ENCODE measurements around the gene MAPKAP1. TPM values are rescaled to one million over a fixed set of nuclear protein-coding genes. Genes with fewer than 3 reads are reported as not detected.
"Not testable (repeated sequence)": the region's sequence is repeated elsewhere in the genome, so short reads cannot be mapped to it uniquely, and the experiment has no call there.

MAPKAP1 gene
- total RNA-seq, 1 donor from 2014 or later = 52.2 TPM

DNA sequence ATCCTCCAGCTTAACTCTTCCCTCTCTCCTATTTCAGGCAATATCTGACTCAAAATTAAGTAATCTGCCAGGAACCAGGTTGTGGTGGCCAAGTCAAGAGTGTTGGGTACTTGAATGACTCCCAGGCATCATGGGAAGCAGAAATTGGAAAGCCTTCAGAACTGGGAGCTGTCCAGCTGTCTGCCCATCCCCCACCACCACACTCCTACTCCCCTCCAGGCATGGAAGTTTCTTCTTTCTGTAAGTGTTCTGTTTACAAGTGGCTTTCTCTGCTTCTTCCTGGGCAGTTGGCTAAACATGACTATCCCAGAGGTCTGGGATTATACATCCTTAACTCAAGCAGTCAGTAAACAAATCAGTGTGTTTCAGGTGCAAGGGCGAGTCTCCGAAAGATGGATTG lies 25.6 kb upstream of the MAPKAP1 start:
- peak in 1 of 2 donors; percentile 7 for DNase-seq (ENCODE audit: low read depth in 2 of 2)

DNA sequence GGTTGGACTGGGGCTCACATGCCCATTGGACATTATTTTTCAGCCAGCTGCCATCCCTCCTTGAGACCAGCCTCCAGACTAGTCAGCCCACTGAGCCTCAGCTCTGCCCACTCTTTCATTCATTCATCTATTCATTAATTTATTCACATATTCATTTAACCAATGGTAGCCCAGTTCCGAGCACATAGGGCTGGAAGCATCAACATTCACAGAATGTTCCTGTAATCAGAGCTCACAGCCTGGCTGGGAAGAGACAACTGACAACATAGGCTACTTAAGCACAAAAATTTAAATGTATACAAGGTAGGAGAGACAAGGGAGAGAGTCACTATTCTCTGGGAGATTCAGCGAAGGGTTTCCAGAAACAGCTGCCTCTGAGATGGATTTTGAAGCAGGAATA lies 23.2 kb upstream of the MAPKAP1 start:
- no peak for DNase-seq (ENCODE audit: low read depth in 2 of 2)

DNA sequence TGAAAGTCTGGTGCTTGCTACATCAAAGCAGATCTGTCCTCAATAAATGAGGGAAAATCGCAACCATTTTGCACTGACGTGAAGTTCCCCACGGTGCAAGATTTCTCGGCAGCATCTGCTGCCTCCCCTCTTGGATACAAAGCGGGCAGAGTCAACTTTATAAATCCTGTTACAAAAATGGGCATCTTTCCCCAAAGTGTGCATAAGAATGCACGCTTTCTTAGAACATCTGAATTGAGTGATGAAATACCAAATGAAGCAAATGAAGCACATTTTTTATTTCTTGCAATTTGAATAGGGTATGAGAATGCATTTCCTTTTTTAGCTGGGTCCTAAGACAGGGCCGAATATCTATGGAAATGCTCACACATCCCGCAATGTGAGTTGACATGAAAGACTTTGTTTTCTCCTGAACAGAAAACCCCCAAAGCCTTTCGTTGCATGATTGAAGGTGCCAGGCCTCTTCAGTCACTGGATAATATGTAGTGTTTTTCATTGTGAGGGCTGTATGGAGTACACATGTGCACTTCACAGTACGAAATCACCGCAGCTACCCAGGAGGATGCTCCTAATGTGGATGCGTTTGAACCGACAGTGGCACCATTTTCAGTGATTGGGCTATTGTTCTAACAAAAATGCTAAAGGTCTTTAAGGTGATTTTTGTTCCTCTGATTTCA lies 19.6 kb upstream of the MAPKAP1 start:
- DNase-seq (ENCODE audit: low read depth in 2 of 2) = no peak

DNA sequence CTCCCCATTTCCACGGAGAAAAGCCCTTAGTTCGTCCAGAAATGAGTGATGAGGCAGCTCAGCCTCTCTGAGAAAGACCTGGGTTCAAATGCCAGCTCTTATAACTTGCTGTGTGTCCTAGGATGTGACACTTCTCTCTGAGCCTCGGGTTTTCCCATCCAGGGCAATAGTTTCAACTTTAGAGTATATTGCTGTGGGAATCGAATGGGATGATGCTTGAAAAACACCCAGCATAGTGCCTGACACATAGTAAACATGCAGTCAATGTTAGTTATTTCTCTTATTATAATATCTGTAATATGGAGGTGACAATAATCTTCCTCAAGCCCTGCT lies 430 bp upstream of the MAPKAP1 start:
- DNase-seq (ENCODE audit: low read depth in 2 of 2) = no peak

DNA sequence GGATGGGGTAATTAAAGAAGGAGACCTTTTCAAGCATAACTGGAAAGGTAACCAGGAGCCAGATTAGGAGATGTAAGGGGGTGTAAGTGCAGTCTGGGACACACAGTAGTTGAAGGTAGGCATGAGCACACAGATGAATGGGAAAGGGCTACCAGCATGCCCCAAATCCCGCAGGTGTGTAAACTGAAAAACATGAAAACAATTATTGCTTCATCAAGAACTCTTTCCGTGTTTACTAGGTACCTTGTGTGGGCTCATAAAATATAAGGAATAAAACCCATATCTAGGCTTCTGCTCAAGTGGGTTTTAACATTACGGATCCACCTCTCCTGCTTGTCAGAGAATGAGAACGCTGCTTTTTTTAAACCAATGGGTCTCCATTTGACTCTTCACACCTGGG lies 1.1 kb downstream of the MAPKAP1 start:
- no peak for DNase-seq (ENCODE audit: low read depth in 2 of 2)

DNA sequence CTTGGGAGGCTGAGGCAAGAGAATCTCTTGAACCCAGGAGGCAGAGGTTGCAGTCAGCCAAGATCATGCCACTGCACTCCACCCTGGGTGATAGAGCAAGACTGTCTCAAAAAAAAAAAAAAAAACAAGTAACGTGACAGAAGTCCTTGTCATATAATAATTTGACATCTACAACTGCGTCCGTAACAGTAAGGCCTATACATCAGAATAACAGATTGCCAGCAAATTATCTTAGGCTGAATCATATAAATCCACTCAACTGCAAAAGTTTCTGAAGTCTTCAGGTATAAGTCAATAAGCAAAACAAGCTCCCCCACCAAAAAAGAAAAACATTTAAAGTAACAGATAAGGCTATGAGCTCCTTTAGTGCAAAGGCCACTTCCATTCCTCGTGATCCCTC lies 3.3 kb downstream of the MAPKAP1 start:
- no peak for DNase-seq (ENCODE audit: low read depth in 2 of 2)

DNA sequence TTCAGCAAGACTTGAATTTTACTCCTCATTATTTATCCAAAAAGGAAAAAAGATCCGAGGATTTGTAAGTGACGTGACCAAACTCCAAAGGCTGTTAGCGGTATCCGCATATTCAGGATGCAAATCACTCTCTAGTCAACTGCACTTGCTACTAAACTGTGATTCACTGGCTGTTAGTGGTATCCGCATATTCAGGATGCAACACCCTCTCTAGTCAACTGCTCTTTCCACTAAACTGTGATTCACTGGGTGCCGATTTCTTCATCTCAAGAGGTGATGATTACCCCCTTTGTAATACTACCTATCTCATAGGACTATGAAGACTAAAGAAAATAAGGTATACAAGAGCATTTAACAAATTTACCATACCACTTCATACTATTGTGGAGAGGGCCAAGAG lies 5.7 kb downstream of the MAPKAP1 start:
- DNase-seq (ENCODE audit: low read depth in 2 of 2) = peak; percentile 7 to 87

DNA sequence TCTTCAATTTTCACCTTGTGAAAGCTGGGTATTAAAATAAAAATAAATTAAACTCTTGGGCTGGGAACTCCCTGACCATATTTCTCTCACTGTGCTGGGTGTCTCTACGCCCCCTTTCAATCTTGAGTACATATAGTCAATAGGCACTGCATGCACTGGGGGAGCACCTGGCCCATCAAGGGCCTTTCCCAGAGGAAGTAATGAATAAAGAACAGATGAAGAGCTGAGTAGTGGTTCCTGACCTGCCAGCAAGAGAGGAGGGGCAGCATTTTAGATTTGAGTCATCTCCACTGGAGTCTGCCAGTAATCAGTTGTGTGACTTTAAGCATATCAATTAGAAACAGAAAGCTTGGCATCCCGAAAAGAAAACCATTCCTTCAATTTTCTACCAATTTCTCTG lies 6.2 kb downstream of the MAPKAP1 start:
- DNase-seq (ENCODE audit: low read depth in 2 of 2) = peak in 1 of 2 donors; percentile 57

DNA sequence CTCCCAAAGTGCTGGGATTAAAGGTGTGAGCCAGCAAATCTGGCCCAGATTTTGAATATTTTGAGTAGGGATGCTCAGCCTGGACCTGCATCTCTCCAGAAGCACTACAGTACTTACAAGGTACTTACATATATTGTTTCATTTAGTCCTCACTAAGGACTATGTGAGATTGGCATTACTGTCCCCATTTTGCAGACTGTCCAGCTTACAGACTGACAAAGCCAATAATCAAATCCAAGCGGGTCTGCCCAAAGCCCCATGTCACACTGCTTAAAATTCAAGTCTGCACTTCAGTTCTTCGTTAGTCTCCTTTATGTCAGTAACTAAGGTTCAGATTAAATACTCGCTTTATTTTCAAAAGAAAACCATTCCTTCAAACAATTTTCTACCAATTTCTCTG lies 7.1 kb downstream of the MAPKAP1 start:
- DNase-seq (ENCODE audit: low read depth in 2 of 2) = no peak

DNA sequence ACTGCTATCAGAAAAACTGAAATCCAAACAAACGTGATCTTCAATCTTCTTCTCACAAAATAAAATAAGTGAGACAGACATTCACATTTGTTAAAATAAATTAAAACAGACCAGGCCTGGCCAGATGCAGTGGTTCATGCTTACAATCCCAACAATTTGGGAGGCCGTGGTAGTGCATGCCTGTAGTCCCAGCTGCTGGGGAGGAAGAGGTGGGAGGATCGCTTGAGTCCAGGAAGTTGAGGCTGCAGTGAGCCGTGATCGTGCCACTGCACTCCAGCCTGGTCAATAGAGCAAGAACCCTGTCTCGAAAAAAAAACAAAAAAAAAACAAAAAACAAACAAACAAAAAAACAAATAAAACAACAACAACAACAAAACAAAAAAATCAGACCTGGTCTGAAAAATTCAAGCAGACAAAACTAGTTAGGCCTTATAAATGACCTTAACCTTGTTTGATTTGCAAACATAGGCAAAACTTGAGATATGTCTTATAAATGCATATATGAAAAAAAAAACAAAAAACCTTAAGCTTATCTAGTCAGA lies 10.8 kb downstream of the MAPKAP1 start:
- no peak for DNase-seq (ENCODE audit: low read depth in 2 of 2)

DNA sequence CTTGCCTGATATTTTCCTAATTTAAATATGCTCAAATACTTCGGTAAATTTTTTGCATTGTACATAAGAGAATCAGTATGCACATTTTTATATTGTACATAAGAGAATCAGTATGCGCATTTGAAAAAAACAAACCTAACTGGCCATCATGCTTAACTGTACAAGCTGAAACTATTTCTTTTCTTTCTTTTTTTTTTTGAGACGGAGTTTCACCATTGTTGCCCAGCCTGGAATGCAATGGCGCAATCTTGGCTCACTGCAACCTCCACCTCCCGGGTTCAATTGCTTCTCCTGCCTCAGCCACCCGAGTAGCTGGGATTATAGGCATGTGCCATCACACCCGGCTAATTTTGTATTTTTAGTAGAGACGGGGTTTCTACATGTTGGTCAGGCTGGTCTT lies 11.5 kb downstream of the MAPKAP1 start:
- not testable (repeated sequence) for DNase-seq (ENCODE audit: low read depth in 2 of 2)

DNA sequence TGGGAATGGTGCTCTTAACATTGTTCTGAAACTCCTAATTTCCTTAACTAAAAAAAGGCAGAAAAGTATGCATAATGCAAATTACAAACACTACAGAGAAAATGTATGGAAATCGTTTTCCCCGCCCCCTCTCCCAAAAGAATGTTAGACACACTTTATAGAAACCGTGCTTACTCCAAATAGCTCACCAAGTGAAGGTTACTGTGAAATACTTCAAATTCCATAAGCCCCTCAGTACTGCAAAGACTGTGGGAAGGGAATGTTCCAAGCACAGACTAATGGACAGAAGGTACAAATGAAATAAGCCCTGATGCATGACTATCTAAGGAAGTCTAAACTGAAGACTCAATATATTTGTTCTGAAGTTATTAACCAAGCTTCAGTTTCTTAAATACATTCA lies 12.5 kb downstream of the MAPKAP1 start:
- DNase-seq (ENCODE audit: low read depth in 2 of 2) = no peak

DNA sequence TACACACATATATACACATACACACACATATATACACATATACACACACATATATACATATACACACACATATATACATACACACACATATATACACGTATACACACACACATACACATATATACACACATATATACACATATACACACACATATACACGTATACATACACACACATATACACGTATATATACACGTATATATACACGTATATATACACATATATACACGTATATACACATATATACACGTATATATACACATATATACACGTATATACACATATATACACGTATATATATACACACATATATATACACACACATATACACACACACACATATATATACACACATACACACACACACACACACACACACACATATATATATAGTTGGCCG lies 13.5 kb downstream of the MAPKAP1 start:
- DNase-seq (ENCODE audit: low read depth in 2 of 2) = not testable (repeated sequence)

DNA sequence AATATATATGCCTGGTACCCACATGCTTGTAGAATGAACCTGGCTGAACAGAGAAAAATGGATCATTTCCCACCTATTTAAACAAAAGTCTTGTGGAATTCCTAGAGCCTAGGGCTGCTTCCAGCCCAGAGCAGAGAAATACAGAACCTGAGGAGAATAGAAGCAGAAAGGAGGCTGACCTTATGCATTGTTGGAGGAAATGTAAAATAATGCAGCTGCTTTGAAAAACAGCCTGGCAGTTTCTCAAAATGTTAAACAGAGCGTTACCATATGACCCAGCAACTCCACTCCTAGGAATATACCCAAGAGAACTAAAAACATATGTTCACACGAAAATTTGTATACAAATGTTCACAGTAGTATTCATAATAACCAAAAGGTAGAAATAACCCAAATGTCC lies 15.1 kb downstream of the MAPKAP1 start:
- DNase-seq (ENCODE audit: low read depth in 2 of 2) = no peak

DNA sequence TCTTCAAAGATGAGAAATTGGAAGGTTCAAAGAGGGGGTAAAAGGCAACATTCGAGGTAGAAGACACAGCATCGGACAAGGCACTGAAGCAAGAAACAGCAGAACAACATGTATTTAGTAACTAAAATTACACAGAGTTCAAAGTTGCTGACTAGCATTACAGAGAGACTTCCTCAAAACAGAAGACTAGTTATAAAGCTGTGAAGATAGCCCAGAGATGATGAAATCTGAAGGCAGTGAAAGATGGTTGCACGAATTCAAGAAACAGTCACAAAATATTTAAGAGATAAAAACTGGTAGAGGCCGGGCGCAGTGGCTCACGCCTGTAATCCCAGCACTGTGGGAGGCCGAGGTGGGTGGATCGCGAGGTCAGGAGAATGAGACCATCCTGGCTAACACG lies 16.3 kb downstream of the MAPKAP1 start:
- DNase-seq (ENCODE audit: low read depth in 2 of 2) = no peak

DNA sequence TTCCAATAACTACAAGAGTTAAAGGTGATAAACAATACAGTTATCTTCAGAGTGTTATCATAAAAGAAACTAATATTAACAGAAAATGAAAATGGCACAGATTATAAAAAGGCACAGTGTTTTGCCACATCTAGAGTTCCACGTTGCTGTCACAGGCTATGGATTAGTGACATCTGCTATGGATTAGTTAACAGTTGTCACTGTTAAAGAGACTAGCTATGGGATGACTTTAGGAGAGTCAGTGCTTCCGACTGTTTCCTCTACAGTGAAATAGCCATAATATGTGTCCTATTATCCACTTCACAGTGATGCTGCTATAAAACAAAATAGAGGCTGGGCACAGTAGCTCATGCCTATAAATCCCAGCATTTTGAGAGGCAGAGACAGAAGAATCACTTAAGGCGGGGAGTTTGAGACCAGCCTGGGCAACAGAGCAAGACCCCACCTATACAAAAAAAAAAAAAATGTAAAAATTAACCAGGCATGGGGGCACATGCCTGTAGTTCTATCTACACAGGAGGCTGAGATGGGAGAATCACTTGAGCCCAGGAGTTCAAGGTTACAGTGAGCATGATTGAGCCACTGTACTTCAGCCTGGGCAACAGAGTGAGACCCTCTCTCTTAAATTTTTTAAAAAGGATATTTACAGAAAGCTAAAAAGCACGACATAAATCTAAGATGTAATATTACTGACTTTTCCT lies 19.7 kb downstream of the MAPKAP1 start:
- DNase-seq (ENCODE audit: low read depth in 2 of 2) = no peak

DNA sequence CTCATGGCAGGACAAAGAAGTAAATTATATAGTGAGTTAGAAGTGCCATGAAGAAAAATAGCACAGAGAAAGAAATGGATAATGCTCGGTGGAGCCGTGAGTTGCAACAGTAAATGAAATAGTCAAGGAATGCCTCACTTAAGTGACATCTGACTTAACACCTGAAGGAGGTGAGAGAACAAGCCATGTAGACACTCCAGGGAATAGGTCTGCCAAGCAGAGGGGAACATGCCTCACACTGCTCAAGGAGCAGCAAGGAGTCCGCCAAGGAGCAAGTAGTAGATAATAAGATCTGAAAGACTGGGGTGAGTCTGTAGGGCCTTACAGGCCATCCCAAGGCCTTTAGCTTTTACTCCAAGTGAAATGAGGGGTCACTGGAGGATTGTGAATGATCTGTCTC lies 21.8 kb downstream of the MAPKAP1 start:
- no peak for DNase-seq (ENCODE audit: low read depth in 2 of 2)

DNA sequence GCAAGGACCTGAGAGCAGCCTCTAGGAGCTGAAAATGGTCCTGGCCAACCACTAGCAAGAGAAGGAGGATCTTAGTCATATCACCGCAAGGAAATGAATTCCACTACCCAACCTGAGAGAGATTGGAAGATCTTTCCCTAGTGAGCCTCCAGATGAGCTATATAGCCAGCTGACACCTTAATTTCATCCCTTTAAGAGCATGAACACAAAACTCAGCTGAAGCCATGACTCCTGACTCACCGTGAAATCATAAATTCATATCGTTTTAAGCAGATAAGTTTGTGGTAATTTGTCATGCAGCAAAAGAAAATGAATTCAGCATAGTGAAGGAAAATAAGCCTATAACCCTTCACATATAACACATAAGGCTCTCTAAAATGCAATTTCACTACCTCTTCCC lies 23.5 kb downstream of the MAPKAP1 start:
- peak in 1 of 2 donors; percentile 17 for DNase-seq (ENCODE audit: low read depth in 2 of 2)

DNA sequence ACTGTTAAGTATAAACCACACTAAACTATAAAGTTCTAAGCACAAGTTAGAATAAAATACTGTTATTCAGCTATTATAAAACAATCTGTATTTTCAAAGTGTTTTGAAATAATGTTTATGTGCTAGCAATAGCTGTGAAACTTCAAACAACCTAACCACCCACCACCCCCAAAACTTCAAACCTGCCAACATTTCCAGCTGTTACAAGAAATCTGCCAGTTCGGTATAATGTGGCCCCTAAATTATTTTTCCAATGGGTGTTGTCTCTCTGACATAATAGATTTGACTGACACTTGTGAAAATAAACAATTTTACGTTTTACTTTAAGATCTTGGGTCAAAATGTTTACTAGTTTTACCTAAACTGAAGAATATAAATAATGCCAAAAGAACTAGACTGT lies 24.7 kb downstream of the MAPKAP1 start:
- no peak for DNase-seq (ENCODE audit: low read depth in 2 of 2)

DNA sequence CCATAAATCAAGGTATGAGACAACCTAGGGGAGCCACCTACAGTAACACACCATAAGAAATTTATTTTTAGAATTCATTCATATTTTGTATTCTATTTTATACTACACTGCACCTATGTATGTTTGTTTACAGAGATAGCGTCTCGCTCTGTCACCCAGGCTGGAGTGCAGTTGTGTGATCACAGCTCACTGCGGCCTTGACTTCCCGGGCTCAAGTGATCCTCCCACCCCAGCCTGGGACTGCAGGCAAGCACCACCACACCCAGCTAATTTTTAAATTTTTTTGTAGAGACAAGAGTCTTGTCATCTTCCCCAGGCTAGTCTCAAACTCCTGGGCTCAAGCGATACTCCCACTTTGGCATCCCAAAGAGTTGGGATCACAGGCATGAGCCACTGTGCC lies 25.4 kb downstream of the MAPKAP1 start:
- DNase-seq (ENCODE audit: low read depth in 2 of 2) = no peak

DNA sequence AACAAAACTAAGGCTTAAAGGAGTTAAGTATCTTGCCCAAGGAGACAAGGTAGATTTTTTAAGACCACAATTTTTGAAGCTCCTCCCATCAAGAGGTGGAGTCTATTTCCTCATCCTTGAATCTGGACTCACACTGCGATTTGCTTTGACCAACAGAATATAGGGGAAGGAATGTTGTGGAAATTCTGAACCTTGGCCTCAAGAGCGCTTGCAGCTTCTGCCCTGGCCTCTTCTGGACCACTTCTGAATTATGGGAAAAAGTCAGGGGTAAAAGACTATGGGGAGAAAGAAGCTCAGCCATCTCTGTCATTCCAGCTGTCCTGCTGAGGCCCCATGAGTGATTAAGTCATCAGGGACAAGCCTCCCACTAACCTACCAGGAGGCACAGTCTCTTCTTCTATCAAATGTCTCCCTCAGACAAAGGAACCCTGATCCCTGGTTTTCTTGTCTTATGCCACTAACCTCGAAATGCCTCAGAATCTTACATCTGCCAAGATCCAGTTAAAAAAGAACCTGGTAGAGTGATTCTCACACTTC lies 25.9 kb downstream of the MAPKAP1 start:
- DNase-seq (ENCODE audit: low read depth in 2 of 2) = no peak

DNA sequence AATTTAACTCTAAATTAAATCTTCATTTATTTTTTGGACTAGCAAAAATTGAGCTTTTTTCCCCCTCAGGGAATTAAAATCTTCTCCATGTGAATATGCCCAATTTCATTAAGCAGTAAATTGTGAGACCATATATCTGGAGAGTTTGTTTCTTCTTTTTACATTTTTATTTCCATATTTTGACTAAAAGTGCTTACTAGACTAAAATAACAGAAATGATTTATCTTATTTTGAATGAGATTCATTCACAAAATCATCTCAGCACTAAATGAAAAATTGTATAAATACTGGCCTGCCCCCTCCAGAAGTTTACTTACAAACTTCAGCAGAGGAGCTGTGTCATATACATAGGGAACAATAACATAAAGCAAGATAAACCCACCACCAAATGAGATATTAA lies 26.6 kb downstream of the MAPKAP1 start:
- no peak for DNase-seq (ENCODE audit: low read depth in 2 of 2)

DNA sequence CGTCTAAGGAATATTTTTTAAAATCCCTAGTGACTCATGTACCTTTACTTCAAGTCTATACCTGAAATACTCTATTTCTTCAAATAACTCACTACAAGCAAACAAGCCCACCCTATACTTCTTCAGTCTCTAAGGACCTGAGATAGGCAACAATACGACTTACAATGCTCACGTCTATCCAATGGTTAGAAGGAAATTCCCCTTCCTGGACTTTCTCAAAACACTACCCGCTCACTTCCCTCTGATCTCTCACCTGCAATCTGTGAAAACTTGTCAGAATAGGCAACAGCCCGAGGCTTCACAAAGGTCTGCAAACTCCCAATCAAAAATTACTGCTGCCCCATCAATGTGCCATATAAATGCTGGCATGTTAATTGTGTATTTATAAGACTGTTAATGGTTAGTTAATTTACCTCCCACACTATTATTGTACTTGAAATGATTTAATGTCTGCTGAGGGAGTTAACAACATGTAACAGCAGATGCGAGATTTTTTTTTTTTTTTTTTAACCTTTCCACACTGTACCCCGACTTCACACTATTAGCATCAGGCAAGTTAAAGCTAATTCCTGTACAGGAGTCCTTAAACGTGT lies 27.3 kb downstream of the MAPKAP1 start:
- DNase-seq (ENCODE audit: low read depth in 2 of 2) = no peak
